ENCODE data around the gene TGM2. TPM values are rescaled to one million over a fixed set of nuclear protein-coding genes. Genes with fewer than 3 reads are reported as not detected.

Gene TGM2
- total RNA-seq, 1 experiment from 2014 or later: 138 TPM

- no peak overlapping the region for H3K27ac Mint-ChIP-seq (ENCODE audit: unreplicated experiment)
- POLR2A ChIA-PET: interaction anchor here (0.6 kb wide), 1 partner anchor 159 kb away, joined by 3 read pairs; no protein-coding TSS in a partner anchor
- TF ChIP-seq CTCF (IDR thresholded peaks at IDR 0.05; ENCODE audit: insufficient read depth in 1 of 2, low read depth in 1 of 2, low read length in 1 of 2, severe bottlenecking in 1 of 2, unreplicated experiment in 1 of 2): no peak
- Histone ChIP-seq H3K9me3 (no peaks in the 10 kb centered on the region), H3K36me3 (ENCODE audit: control insufficient read depth, insufficient read depth, low read length) (no peaks in the 10 kb centered on the region), H3K4me1 (peaks cover 24% of the 10 kb centered on the region), H3K27me3 (replicated peaks; ENCODE audit: control insufficient read depth, insufficient read depth, low read length) (no peaks in the 10 kb centered on the region), H3K4me3 (ENCODE audit: low read depth, low read length) (no peak overlapping the region)
- BruUV-seq (replicated peaks): no TSS peak
- H3K4me3 Mint-ChIP-seq (ENCODE audit: unreplicated experiment): no peak overlapping the region
- intact Hi-C loops (cut with micrococcal nuclease; ENCODE audit: unreplicated experiment): no loop called here
- DNase-seq: no peak
- peaks cover 33% of the 10 kb centered on the region for H3K36me3 Mint-ChIP-seq (ENCODE audit: insufficient read depth, unreplicated experiment)
- CTCF ChIA-PET: interaction anchor here (1.6 to 2.2 kb wide), 2 partner anchors 14 kb away, joined by 4 to 6 read pairs; no protein-coding TSS in a partner anchor
- H3K27me3 Mint-ChIP-seq (ENCODE audit: insufficient read depth, unreplicated experiment): no peaks in the 10 kb centered on the region
- peaks cover 10% of the 10 kb centered on the region for H3K4me1 Mint-ChIP-seq (ENCODE audit: low read depth, unreplicated experiment)
- H3K9me3 Mint-ChIP-seq (ENCODE audit: unreplicated experiment): no peaks in the 10 kb centered on the region
Observed at GRCh38 chr20:38157635-38158495, 7.2 kb downstream of the TGM2 start.

- CTCF ChIA-PET: interaction anchor here (0.9 to 2.2 kb wide), 2 partner anchors 13 to 84 kb away, joined by 3 to 6 read pairs; no protein-coding TSS in a partner anchor
- no peak for TF ChIP-seq CTCF (IDR thresholded peaks at IDR 0.05; ENCODE audit: insufficient read depth in 1 of 2, low read depth in 1 of 2, low read length in 1 of 2, severe bottlenecking in 1 of 2, unreplicated experiment in 1 of 2)
- H3K27ac Mint-ChIP-seq (ENCODE audit: unreplicated experiment): peak overlapping the region; percentile 17
- no peaks in the 10 kb centered on the region for H3K9me3 ChIP-seq
- H3K4me3 Mint-ChIP-seq (ENCODE audit: unreplicated experiment): no peak overlapping the region
- H3K4me3 ChIP-seq (ENCODE audit: low read depth, low read length): no peak overlapping the region
- H3K27me3 ChIP-seq (replicated peaks; ENCODE audit: control insufficient read depth, insufficient read depth, low read length): no peaks in the 10 kb centered on the region
- peaks cover 39% of the 10 kb centered on the region for H3K36me3 Mint-ChIP-seq (ENCODE audit: insufficient read depth, unreplicated experiment)
- no TSS peak for BruUV-seq (replicated peaks)
- no peak for DNase-seq
- H3K4me1 Mint-ChIP-seq (ENCODE audit: low read depth, unreplicated experiment): peaks cover 10% of the 10 kb centered on the region
- H3K9me3 Mint-ChIP-seq (ENCODE audit: unreplicated experiment): no peaks in the 10 kb centered on the region
- no peaks in the 10 kb centered on the region for H3K36me3 ChIP-seq (ENCODE audit: control insufficient read depth, insufficient read depth, low read length)
- H3K27me3 Mint-ChIP-seq (ENCODE audit: insufficient read depth, unreplicated experiment): no peaks in the 10 kb centered on the region
- intact Hi-C loops (cut with micrococcal nuclease; ENCODE audit: unreplicated experiment): no loop called here
- POLR2A ChIA-PET: interaction anchor here (0.6 kb wide), 1 partner anchor 160 kb away, joined by 3 read pairs; no protein-coding TSS in a partner anchor
- peaks cover 24% of the 10 kb centered on the region for H3K4me1 ChIP-seq
Observed at GRCh38 chr20:38156888-38157634, 8.0 kb downstream of the TGM2 start.

- TF ChIP-seq CTCF (IDR thresholded peaks at IDR 0.05; ENCODE audit: insufficient read depth in 1 of 2, low read depth in 1 of 2, low read length in 1 of 2, severe bottlenecking in 1 of 2, unreplicated experiment in 1 of 2): no peak
- peaks cover 41% of the 10 kb centered on the region for H3K36me3 Mint-ChIP-seq (ENCODE audit: insufficient read depth, unreplicated experiment)
- POLR2A ChIA-PET: no interaction called here
- Histone ChIP-seq H3K27me3 (replicated peaks; ENCODE audit: control insufficient read depth, insufficient read depth, low read length) (no peaks in the 10 kb centered on the region), H3K4me3 (ENCODE audit: low read depth, low read length) (no peak overlapping the region), H3K4me1 (peaks cover 24% of the 10 kb centered on the region), H3K9me3 (no peaks in the 10 kb centered on the region), H3K36me3 (ENCODE audit: control insufficient read depth, insufficient read depth, low read length) (no peaks in the 10 kb centered on the region)
- no peaks in the 10 kb centered on the region for H3K27me3 Mint-ChIP-seq (ENCODE audit: insufficient read depth, unreplicated experiment)
- CTCF ChIA-PET: interaction anchor here (0.9 to 2.2 kb wide), 3 partner anchors 12 to 98 kb away, joined by 3 to 6 read pairs (median 5); no protein-coding TSS in a partner anchor
- peak overlapping the region; percentile 17 for H3K27ac Mint-ChIP-seq (ENCODE audit: unreplicated experiment)
- intact Hi-C loops (cut with micrococcal nuclease; ENCODE audit: unreplicated experiment): no loop called here
- BruUV-seq (replicated peaks): no TSS peak
- peaks cover 10% of the 10 kb centered on the region for H3K4me1 Mint-ChIP-seq (ENCODE audit: low read depth, unreplicated experiment)
- no peaks in the 10 kb centered on the region for H3K9me3 Mint-ChIP-seq (ENCODE audit: unreplicated experiment)
- no peak overlapping the region for H3K4me3 Mint-ChIP-seq (ENCODE audit: unreplicated experiment)
- peak; percentile 60 to 75 for DNase-seq
Observed at GRCh38 chr20:38156280-38156679, 8.8 kb downstream of the TGM2 start.

Data from Caco-2 (cell line).